ENCODE results near the gene HEG1.

Gene HEG1

GRCh38 chr3:124937049-124937448 is 118.7 kb downstream of the HEG1 start:
- DNase-seq: no peak

- no peak for DNase-seq
Observed at GRCh38 chr3:124935794-124936542, 119.8 kb downstream of the HEG1 start.

GRCh38 chr3:124935264-124935663 is 120.5 kb downstream of the HEG1 start:
- DNase-seq: no peak

- no peak for DNase-seq
Observed at GRCh38 chr3:124934577-124934976, 121.2 kb downstream of the HEG1 start, which contains the start of gene MUC13. Gene MUC13 (minus strand): TSS chr3:124934751. CDS start chr3:124934712, 39 bp downstream.

- DNase-seq: peak; percentile 23
Observed at GRCh38 chr3:124928333-124929202, 127.2 kb downstream of the HEG1 start.

- no peak for DNase-seq
Observed at GRCh38 chr3:124927574-124928045, 128.2 kb downstream of the HEG1 start.

GRCh38 chr3:124926426-124927101 is 129.2 kb downstream of the HEG1 start:
- DNase-seq: no peak

- no peak for DNase-seq
Observed at GRCh38 chr3:124924741-124925140, 131.1 kb downstream of the HEG1 start.

- no peak for DNase-seq
Observed at GRCh38 chr3:124923833-124924232, 132.0 kb downstream of the HEG1 start.

- no peak for DNase-seq
Observed at GRCh38 chr3:124920718-124921117, 135.1 kb downstream of the HEG1 start.

GRCh38 chr3:124919756-124920155 is 136.0 kb downstream of the HEG1 start:
- DNase-seq: no peak

GRCh38 chr3:124918524-124918923 is 137.3 kb downstream of the HEG1 start:
- no peak for DNase-seq

GRCh38 chr3:124916837-124917409 is 138.9 kb downstream of the HEG1 start:
- DNase-seq: no peak

Measured in NK-92 treated with Interleukin-12 subunit alpha and Interleukin-12 subunit beta, amount 100 ng/mL, for 24 hours (cell line).